DMS79 (cell line): ENCODE data around the gene ABCC3.
"Not testable (repeated sequence)": the region's sequence is repeated elsewhere in the genome, so short reads cannot be mapped to it uniquely, and the experiment has no call there.

Experiments used
- DNase-seq: peaks from one replicate; lab custom pipeline; 2025; lab: John Stamatoyannopoulos, UW

Gene ABCC3

GRCh38 chr17:50666316-50666715 lies 31.6 kb downstream of the ABCC3 start:
- no peak for DNase-seq

GRCh38 chr17:50667259-50668024 lies 32.8 kb downstream of the ABCC3 start:
- DNase-seq, result no peak

- DNase-seq, result no peak
Observed at GRCh38 chr17:50668025-50668837, 33.5 kb downstream of the ABCC3 start.

GRCh38 chr17:50668838-50669581 lies 34.3 kb downstream of the ABCC3 start:
- no peak for DNase-seq

- DNase-seq, result no peak
Observed at GRCh38 chr17:50672071-50672470, 37.4 kb downstream of the ABCC3 start.

- no peak for DNase-seq
Observed at GRCh38 chr17:50672831-50673551, 38.3 kb downstream of the ABCC3 start.

GRCh38 chr17:50675190-50675589 lies 40.5 kb downstream of the ABCC3 start:
- DNase-seq, result no peak

GRCh38 chr17:50675627-50676026 lies 40.9 kb downstream of the ABCC3 start:
- DNase-seq, result no peak

- DNase-seq, result no peak
Observed at GRCh38 chr17:50676065-50676975, 41.6 kb downstream of the ABCC3 start.

GRCh38 chr17:50677851-50678375 lies 43.2 kb downstream of the ABCC3 start:
- DNase-seq, result no peak

- DNase-seq, result no peak
Observed at GRCh38 chr17:50679008-50679544, 44.4 kb downstream of the ABCC3 start.

GRCh38 chr17:50680126-50680525 lies 45.4 kb downstream of the ABCC3 start:
- no peak for DNase-seq

- not testable (repeated sequence) for DNase-seq
Observed at GRCh38 chr17:50680543-50681262, 46.0 kb downstream of the ABCC3 start.

- no peak for DNase-seq
Observed at GRCh38 chr17:50681263-50682200, 46.9 kb downstream of the ABCC3 start.

- no peak for DNase-seq
Observed at GRCh38 chr17:50682441-50682840, 47.8 kb downstream of the ABCC3 start.

GRCh38 chr17:50682938-50683337 lies 48.3 kb downstream of the ABCC3 start:
- DNase-seq, result no peak

GRCh38 chr17:50683434-50684287 lies 49.0 kb downstream of the ABCC3 start:
- no peak for DNase-seq

GRCh38 chr17:50684288-50684611 lies 49.6 kb downstream of the ABCC3 start:
- no peak for DNase-seq
